Suprapubic skin (tissue), 3 donors: ENCODE results near the gene DCXR.

Experiments used
- POLR2AphosphoS5 ChIP-seq, 3 donors: sonication (generic); formaldehyde crosslinking; IDR thresholded peaks; one replicate each; pipeline ENCODE4 v1.6.1; 2017; ENCODE audit warnings: antibody characterized with exemption in 3 of 3
- TF ChIP-seq, protein P1 (sequence below), 2 donors: fragments of 200-600 bp in 1 of 2; fragments of 450-650 bp in 1 of 2; sonication (generic) in 1 of 2; IDR thresholded peaks; one replicate each; pipeline ENCODE4 v1.5.1; 2016 to 2019; ENCODE audit warnings: antibody characterized with exemption in 2 of 2, mild to moderate bottlenecking in 1 of 2, moderate library complexity in 1 of 2

DNA sequence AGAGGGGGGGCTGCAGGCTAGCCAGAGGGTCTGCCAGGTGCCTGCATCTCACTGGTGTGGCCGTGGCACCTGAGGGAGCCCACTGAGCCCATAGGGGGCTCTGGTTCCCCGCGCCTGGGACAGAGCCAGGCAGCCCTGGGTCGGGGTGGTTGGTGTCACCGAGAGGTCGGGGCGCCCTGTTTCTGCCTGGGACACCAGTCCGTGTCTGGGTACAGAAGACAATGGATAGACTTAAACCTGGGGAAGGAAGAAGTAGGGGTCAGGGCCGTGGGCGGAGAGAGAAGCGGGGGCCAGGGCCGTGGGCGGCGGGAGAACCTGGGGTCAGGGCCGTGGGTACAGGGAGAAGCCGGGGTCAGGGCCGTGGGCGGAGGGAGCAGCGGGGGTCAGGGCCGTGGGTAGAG is 11.1 kb upstream of the DCXR start:
- TF ChIP-seq POLR2AphosphoS5 (IDR thresholded peaks at IDR 0.05): no peak
- TF ChIP-seq, protein P1, sequence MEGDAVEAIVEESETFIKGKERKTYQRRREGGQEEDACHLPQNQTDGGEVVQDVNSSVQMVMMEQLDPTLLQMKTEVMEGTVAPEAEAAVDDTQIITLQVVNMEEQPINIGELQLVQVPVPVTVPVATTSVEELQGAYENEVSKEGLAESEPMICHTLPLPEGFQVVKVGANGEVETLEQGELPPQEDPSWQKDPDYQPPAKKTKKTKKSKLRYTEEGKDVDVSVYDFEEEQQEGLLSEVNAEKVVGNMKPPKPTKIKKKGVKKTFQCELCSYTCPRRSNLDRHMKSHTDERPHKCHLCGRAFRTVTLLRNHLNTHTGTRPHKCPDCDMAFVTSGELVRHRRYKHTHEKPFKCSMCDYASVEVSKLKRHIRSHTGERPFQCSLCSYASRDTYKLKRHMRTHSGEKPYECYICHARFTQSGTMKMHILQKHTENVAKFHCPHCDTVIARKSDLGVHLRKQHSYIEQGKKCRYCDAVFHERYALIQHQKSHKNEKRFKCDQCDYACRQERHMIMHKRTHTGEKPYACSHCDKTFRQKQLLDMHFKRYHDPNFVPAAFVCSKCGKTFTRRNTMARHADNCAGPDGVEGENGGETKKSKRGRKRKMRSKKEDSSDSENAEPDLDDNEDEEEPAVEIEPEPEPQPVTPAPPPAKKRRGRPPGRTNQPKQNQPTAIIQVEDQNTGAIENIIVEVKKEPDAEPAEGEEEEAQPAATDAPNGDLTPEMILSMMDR (IDR thresholded peaks at IDR 0.05): no peak
